ENCODE results near the gene ARMC9. TPM values are rescaled to one million over a fixed set of nuclear protein-coding genes. Genes with fewer than 3 reads are reported as not detected.
A peak's percentile ranks its signal among the peaks of the same experiment; 100 is the strongest.

ARMC9 gene
- total RNA-seq, 1 experiment from 2014 or later = 42.7 TPM

- ChIA-PET CTCF (interaction anchor here (1.6 kb wide), 1 partner anchor 29 kb away, joined by 4 read pairs; no protein-coding TSS in a partner anchor), POLR2A (no interaction called here)
- no TSS peak for BruUV-seq (replicated peaks)
Observed at GRCh38 chr2:231360881-231361371, 162.5 kb downstream of the ARMC9 start.

More at GRCh38 chr2:231360881-231361371, 162.5 kb downstream of the ARMC9 start:
- Histone ChIP-seq H3K27me3 (ENCODE audit: control insufficient read depth, insufficient read depth, low read length) (no peaks in the 10 kb centered on the region), H3K9me3 (ENCODE audit: control insufficient read depth, insufficient read depth, low read depth, low read length) (no peaks in the 10 kb centered on the region), H3K4me3 (ENCODE audit: low read depth in 2 of 2, low read length in 2 of 2) (no peak overlapping the region), H3K27ac (ENCODE audit: low read length) (peak overlapping the region; percentile 80), H3K36me3 (ENCODE audit: control insufficient read depth, insufficient read depth, low read length) (no peaks in the 10 kb centered on the region), H3K4me1 (ENCODE audit: control insufficient read depth, insufficient read depth, low read length) (peaks cover 64% of the 10 kb centered on the region)
- ATAC-seq = no peak
- intact Hi-C loops (cut with micrococcal nuclease; ENCODE audit: unreplicated experiment) (loop anchor here (5.0 kb wide), 1 partner anchor 36 kb away; the partner anchor contains the start of gene B3GNT7), in situ Hi-C loops (cut with HindIII; ENCODE audit: low pct_unique_long_range_greater_than_20kb, low sequenced_read_pairs) (no loop called here)
- no peak for DNase-seq (ENCODE audit: low read depth, low spot score)
- TF ChIP-seq TCF7L2 (IDR thresholded peaks at IDR 0.05; ENCODE audit: low read depth, low read length) (no peak), POLR2AphosphoS5 (IDR thresholded peaks at IDR 0.05; ENCODE audit: low read depth, low read length) (no peak), CTCF (IDR thresholded peaks at IDR 0.05) (no peak), REST (IDR thresholded peaks at IDR 0.05; ENCODE audit: insufficient read depth in 1 of 2, low read depth in 2 of 2, low read length in 1 of 2) (no peak), SIN3A (IDR thresholded peaks at IDR 0.05; ENCODE audit: borderline replicate concordance, insufficient read depth, low read depth, low read length) (no peak)
